BE2C (cell line): ENCODE results near the gene GPATCH2L.

Source experiments
- DNase-seq: peaks from one replicate; pipeline ENCODE4 v3.0.0-alpha.2; 2020
- H3K27me3 ChIP-seq: fragments of 250-450 bp; sonication (Bioruptor Pico); 2 replicates; pipeline ENCODE4 v1.5.1; 2020; ENCODE audit warnings: mild to moderate bottlenecking
- H3K36me3 ChIP-seq: fragments of 250-450 bp; sonication (Bioruptor Pico); 2 replicates; pipeline ENCODE4 v1.5.1; 2020; ENCODE audit warnings: mild to moderate bottlenecking
- H3K4me1 ChIP-seq: fragments of 250-450 bp; sonication (Bioruptor Pico); 2 replicates; pipeline ENCODE4 v1.5.1; 2020
- H3K4me3 ChIP-seq: 2 replicates; pipeline ENCODE4 v1.5.1; 2011; ENCODE audit warnings: low read depth, low read length
- H3K9me3 ChIP-seq: fragments of 250-450 bp; sonication (Bioruptor Pico); 2 replicates; pipeline ENCODE4 v1.5.1; 2020
- CTCF ChIP-seq: IDR thresholded peaks from 2 replicates; pipeline ENCODE4 v1.5.1; 2012; ENCODE audit warnings: mild to moderate bottlenecking, low read depth, low read length

The GPATCH2L gene

DNA sequence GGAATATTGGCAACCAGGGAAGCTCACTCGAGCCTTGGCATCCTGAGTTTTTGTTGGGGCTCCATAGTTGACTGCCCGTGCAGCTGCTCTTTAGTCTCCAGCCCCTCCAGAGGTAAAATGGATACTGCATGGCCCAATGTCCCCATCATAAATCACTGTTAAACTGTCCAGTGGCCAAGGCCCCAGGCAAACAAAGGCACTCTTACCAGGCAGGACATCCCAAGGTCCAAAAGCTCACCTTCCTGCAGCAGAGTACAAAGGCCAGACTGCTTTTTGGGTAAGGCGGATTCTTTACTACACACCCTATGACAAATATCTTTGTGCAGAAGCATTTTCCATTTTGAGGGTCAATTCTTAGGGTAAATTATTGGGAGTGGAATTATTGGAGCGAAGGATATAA is 81.1 kb downstream of the GPATCH2L start:
- Histone ChIP-seq H3K36me3 (no peaks in the 10 kb centered on the region), H3K27me3 (peaks cover 8% of the 10 kb centered on the region; the same call in 1 of the 2 replicates), H3K9me3 (no peaks in the 10 kb centered on the region), H3K4me1 (no peaks in the 10 kb centered on the region), H3K4me3 (no peak overlapping the region)
- no peak for TF ChIP-seq CTCF
- no peak for DNase-seq

DNA sequence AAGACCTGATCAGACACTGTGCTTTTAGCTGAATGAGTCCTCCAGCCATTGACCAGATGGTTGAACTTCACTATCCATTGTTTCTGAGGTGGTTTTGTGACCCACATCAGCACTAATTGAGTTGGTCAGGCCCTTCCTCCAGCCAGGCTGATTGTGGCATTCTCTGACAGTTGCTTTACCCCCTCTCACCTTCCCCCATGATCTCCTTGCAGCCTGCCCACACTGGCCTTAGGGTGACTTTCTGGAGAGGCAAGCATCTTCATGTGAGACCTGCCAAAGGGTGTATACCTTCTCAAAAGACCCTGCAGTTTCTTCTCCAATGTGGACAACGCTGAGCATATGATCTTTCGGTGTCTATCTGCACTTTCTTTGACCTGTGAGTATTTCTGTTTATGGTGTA is 83.9 kb downstream of the GPATCH2L start:
- no peak for DNase-seq
- Histone ChIP-seq H3K4me1 (no peaks in the 10 kb centered on the region), H3K36me3 (no peaks in the 10 kb centered on the region), H3K9me3 (no peaks in the 10 kb centered on the region), H3K27me3 (peaks cover 11% of the 10 kb centered on the region; the same call in 1 of the 2 replicates), H3K4me3 (no peak overlapping the region)
- no peak for TF ChIP-seq CTCF

DNA sequence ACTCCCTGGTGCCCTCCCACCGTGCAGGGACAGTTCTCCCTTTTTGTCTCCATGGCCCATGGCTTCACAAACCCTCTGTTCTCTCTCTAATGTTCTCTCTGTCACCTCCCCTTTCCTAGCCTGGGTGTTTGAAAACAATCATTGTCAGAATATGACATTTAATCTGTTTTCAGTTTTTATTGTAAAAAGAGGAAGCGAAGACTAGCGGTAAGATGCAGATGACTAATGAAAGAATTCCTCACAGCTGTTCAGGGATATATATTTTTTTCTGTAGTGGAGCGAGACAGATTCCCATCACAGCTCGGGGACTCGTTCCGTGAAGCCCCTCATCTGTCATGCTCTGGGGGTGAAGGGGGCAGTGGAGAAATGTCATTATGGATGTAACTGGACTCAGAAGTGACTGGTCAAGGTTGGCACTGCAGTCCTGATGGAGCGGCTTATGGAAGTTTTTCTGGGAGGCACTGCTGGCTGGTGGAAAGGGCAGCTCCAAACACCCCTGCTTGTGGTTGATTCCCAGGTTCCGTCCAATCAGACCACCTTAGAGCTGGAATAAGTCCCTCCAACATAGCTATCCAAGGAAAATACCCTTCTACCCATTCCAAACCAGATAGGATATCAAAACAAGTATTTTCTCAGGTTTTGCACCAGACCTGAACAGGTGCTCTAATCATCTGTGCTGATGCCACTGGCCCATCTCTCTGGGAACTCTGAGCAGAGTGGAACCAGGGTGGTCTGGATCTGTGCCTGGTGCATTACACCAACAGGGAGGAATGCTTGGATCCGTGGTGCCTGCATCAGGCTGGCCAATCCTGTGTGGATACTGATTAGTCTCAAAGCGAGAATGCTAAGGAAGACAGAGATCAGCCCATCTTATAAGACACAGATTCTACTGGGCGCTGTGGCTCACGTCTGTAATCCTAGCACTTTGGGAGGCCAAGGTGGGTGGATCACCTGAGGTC is 84.7 kb downstream of the GPATCH2L start:
- no peak for DNase-seq
- H3K4me3 ChIP-seq: no peak overlapping the region
- no peaks in the 10 kb centered on the region for H3K36me3 ChIP-seq
- peaks cover 11% of the 10 kb centered on the region; the same call in 1 of the 2 replicates for H3K27me3 ChIP-seq
- no peaks in the 10 kb centered on the region; the same call in 1 of the 2 replicates for H3K9me3 ChIP-seq
- H3K4me1 ChIP-seq: no peaks in the 10 kb centered on the region
- TF ChIP-seq CTCF: no peak

GRCh38 chr14:76237349-76237990 is 85.7 kb downstream of the GPATCH2L start:
- no peak for TF ChIP-seq CTCF
- H3K9me3 ChIP-seq: no peaks in the 10 kb centered on the region; the same call in 1 of the 2 replicates
- H3K4me3 ChIP-seq: no peak overlapping the region
- no peaks in the 10 kb centered on the region for H3K4me1 ChIP-seq
- no peak for DNase-seq
- H3K36me3 ChIP-seq: no peaks in the 10 kb centered on the region
- peaks cover 11% of the 10 kb centered on the region; the same call in 1 of the 2 replicates for H3K27me3 ChIP-seq

GRCh38 chr14:76245097-76245496 is 93.4 kb downstream of the GPATCH2L start:
- Histone ChIP-seq H3K4me1 (no peaks in the 10 kb centered on the region), H3K9me3 (no peaks in the 10 kb centered on the region; the same call in 1 of the 2 replicates), H3K4me3 (no peak overlapping the region), H3K36me3 (no peaks in the 10 kb centered on the region), H3K27me3 (peaks cover 17% of the 10 kb centered on the region)
- no peak for TF ChIP-seq CTCF
- DNase-seq: no peak
